H9 (cell line): ENCODE results near the gene ATP8B4. TPM values are rescaled to one million over a fixed set of nuclear protein-coding genes. Genes with fewer than 3 reads are reported as not detected.

Source experiments
- DNase-seq: peaks from one replicate; pipeline ENCODE4 v3.0.0-alpha.2; 2017
- H2AFZ ChIP-seq: one replicate; pipeline ENCODE4 v1.6.1; 2013; ENCODE audit warnings: mild to moderate bottlenecking, low read length, control low read depth, moderate library complexity
- H2AK5ac ChIP-seq: 2 replicates; pipeline ENCODE4 v1.6.1; 2013; ENCODE audit warnings: low read length, control low read depth, mixed read lengths; ENCODE audit not compliant: insufficient read length
- H2BK120ac ChIP-seq: one replicate; pipeline ENCODE4 v1.6.1; 2013; ENCODE audit warnings: low read depth, mild to moderate bottlenecking, low read length, control low read depth, inconsistent platforms; ENCODE audit not compliant: poor library complexity, severe bottlenecking
- H2BK12ac ChIP-seq: 2 replicates; pipeline ENCODE4 v1.6.1; 2013; ENCODE audit warnings: low read length, control low read depth, mixed read lengths, low read depth; ENCODE audit not compliant: insufficient read length
- H2BK15ac ChIP-seq: 2 replicates; pipeline ENCODE4 v1.6.1; 2013; ENCODE audit warnings: low read depth, low read length, control low read depth
- H2BK20ac ChIP-seq: one replicate; pipeline ENCODE4 v1.6.1; 2013; ENCODE audit warnings: low read depth, mild to moderate bottlenecking, low read length, control low read depth, inconsistent platforms; ENCODE audit not compliant: poor library complexity, severe bottlenecking
- H2BK5ac ChIP-seq: 2 replicates; pipeline ENCODE4 v1.6.1; 2013; ENCODE audit warnings: low read length, control low read depth, mixed read lengths; ENCODE audit not compliant: insufficient read length
- H3K14ac ChIP-seq: 2 replicates; pipeline ENCODE4 v1.6.1; 2013; ENCODE audit warnings: low read length, control low read depth; ENCODE audit not compliant: insufficient read depth
- H3K18ac ChIP-seq: 2 replicates; pipeline ENCODE4 v1.6.1; 2013; ENCODE audit warnings: low read depth, mild to moderate bottlenecking, mixed read lengths, low read length, control low read depth; ENCODE audit not compliant: insufficient read length
- H3K23ac ChIP-seq: 2 replicates; pipeline ENCODE4 v1.6.1; 2013; ENCODE audit warnings: low read length, control low read depth, mixed read lengths, low read depth; ENCODE audit not compliant: insufficient read length
- H3K23me2 ChIP-seq: 2 replicates; pipeline ENCODE4 v1.6.1; 2013; ENCODE audit warnings: low read depth, mild to moderate bottlenecking, mixed read lengths, low read length, control low read depth; ENCODE audit not compliant: insufficient read length, poor library complexity, severe bottlenecking
- H3K27ac ChIP-seq: 2 replicates; pipeline ENCODE4 v1.5.1; 2013; ENCODE audit warnings: low read length, control low read depth, mixed read lengths, low read depth; ENCODE audit not compliant: insufficient read length
- H3K27me3 ChIP-seq: 2 replicates; pipeline ENCODE4 v1.6.1; 2013; ENCODE audit warnings: low read length, control low read depth, inconsistent platforms; ENCODE audit not compliant: insufficient read depth
- H3K4ac ChIP-seq: 2 replicates; pipeline ENCODE4 v1.6.1; 2013; ENCODE audit warnings: low read depth, mild to moderate bottlenecking, control low read depth, inconsistent platforms, low read length, moderate library complexity
- H3K4me1 ChIP-seq: 2 replicates; pipeline ENCODE4 v1.6.1; 2013; ENCODE audit warnings: low read length, control low read depth, inconsistent platforms; ENCODE audit not compliant: insufficient read depth
- H3K4me2 ChIP-seq: 2 replicates; pipeline ENCODE4 v1.6.1; 2013; ENCODE audit warnings: low read length, control low read depth, mixed read lengths; ENCODE audit not compliant: insufficient read length, insufficient read depth
- H3K56ac ChIP-seq: 2 replicates; pipeline ENCODE4 v1.6.1; 2013; ENCODE audit warnings: low read depth, mild to moderate bottlenecking, mixed read lengths, low read length, control low read depth; ENCODE audit not compliant: insufficient read length
- H3K79me1 ChIP-seq: 2 replicates; pipeline ENCODE4 v1.6.1; 2013; ENCODE audit warnings: low read depth, mild to moderate bottlenecking, moderate library complexity, low read length, control low read depth, inconsistent platforms; ENCODE audit not compliant: insufficient read depth, poor library complexity, severe bottlenecking
- H3K79me2 ChIP-seq: 2 replicates; pipeline ENCODE4 v1.6.1; 2013; ENCODE audit warnings: low read length, control low read depth, inconsistent platforms; ENCODE audit not compliant: insufficient read depth
- H3K9ac ChIP-seq: 2 replicates; pipeline ENCODE4 v1.6.1; 2013; ENCODE audit warnings: low read length, control low read depth, mixed read lengths; ENCODE audit not compliant: insufficient read length; ENCODE audit errors: extremely low read depth
- H3K9me3 ChIP-seq: one replicate; pipeline ENCODE4 v1.6.1; 2013; ENCODE audit warnings: low read depth, low read length, inconsistent platforms; ENCODE audit not compliant: control insufficient read depth
- H3T11ph ChIP-seq: one replicate; pipeline ENCODE4 v1.6.1; 2013; ENCODE audit warnings: mild to moderate bottlenecking, low read length, control low read depth, inconsistent platforms
- H4K20me1 ChIP-seq: one replicate; pipeline ENCODE4 v1.6.1; 2013; ENCODE audit not compliant: control insufficient read depth, insufficient read length, insufficient read depth
- H4K5ac ChIP-seq: 2 replicates; pipeline ENCODE4 v1.6.1; 2013; ENCODE audit warnings: low read depth, mild to moderate bottlenecking, mixed read lengths, low read length, control low read depth; ENCODE audit not compliant: insufficient read length
- H4K8ac ChIP-seq: replicated peaks from 2 replicates; pipeline ENCODE4 v1.6.1; 2013; ENCODE audit warnings: low read length, control low read depth, mixed read lengths, low read depth; ENCODE audit not compliant: insufficient read length
- H4K91ac ChIP-seq: 2 replicates; pipeline ENCODE4 v1.6.1; 2013; ENCODE audit warnings: low read depth, mild to moderate bottlenecking, moderate library complexity, mixed read lengths, low read length, control low read depth; ENCODE audit not compliant: insufficient read length
- H3K27ac Mint-ChIP-seq, 3 experiments: 2 replicates in 2 of 3; 3 replicates in 1 of 3; pipeline ENCODE4 v1.8.0; 2020 to 2021; ENCODE audit warnings: mixed read lengths in 3 of 3, mild to moderate bottlenecking in 1 of 3, moderate library complexity in 1 of 3
- H3K27me3 Mint-ChIP-seq: 2 replicates; pipeline ENCODE4 v1.8.0; 2021; ENCODE audit warnings: low read depth, mild to moderate bottlenecking, moderate library complexity, mixed read lengths
- H3K36me3 Mint-ChIP-seq, 3 experiments: 2 replicates in 2 of 3; 3 replicates in 1 of 3; pipeline ENCODE4 v1.8.0; 2020 to 2021; ENCODE audit warnings: low read depth in 3 of 3, mixed read lengths in 3 of 3; ENCODE audit not compliant: insufficient read depth in 1 of 3
- H3K4me1 Mint-ChIP-seq, 2 experiments: 2 replicates each; pipeline ENCODE4 v1.8.0; 2020; ENCODE audit warnings: mixed read lengths in 2 of 2
- H3K4me3 Mint-ChIP-seq, 2 experiments: 2 replicates in 1 of 2; 3 replicates in 1 of 2; pipeline ENCODE4 v1.8.0; 2020 to 2021; ENCODE audit warnings: mild to moderate bottlenecking in 2 of 2, mixed read lengths in 2 of 2, moderate library complexity in 1 of 2
- H3K9me3 Mint-ChIP-seq, 2 experiments: 2 replicates in 1 of 2; 3 replicates in 1 of 2; pipeline ENCODE4 v1.8.0; 2020; ENCODE audit warnings: mild to moderate bottlenecking in 2 of 2, mixed read lengths in 2 of 2, moderate library complexity in 1 of 2
- CTCF ChIP-seq: fragments of 200-600 bp; sonication (generic); conservative IDR thresholded peaks from 3 replicates; pipeline ENCODE4 v1.8.0; 2021; ENCODE audit warnings: antibody characterized with exemption, mild to moderate bottlenecking
- WGBS: extraction: QIAGEN DNeasy Blood & Tissue Kit; methylation state at CpG from one replicate; pipeline ENCODE4 v1.1.7; 2013; ENCODE audit warnings: missing lambda C conversion rate, low lambda C conversion rate, mixed read lengths; ENCODE audit not compliant: insufficient read length; ENCODE audit errors: extremely low coverage; 5-methylcytosine and 5-hydroxymethylcytosine counted together
- total RNA-seq: library from RNA; stranded (reverse); gene quantifications from 2 replicates; pipeline ENCODE4 v1.2.1, GENCODE V29; 2021

The ATP8B4 gene
- total RNA-seq, 1 experiment from 2014 or later: 0.52 TPM

- Histone ChIP-seq H3K9ac (no peak overlapping the region), H3K4me2 (no peak overlapping the region), H3K56ac (no peak overlapping the region), H2BK5ac (no peak overlapping the region), H3K4me1 (no peaks in the 10 kb centered on the region), H3K27ac (no peak overlapping the region), H4K5ac (no peak overlapping the region), H3K79me1 (no peaks in the 10 kb centered on the region), H2AFZ (no peak overlapping the region), H2BK12ac (no peak overlapping the region), H3K79me2 (no peaks in the 10 kb centered on the region), H3K9me3 (no peaks in the 10 kb centered on the region), H3K18ac (no peak overlapping the region), H3K27me3 (no peaks in the 10 kb centered on the region), H3K23ac (no peak overlapping the region), H4K20me1 (no peaks in the 10 kb centered on the region), H3K4ac (no peak overlapping the region), H3T11ph (no peak overlapping the region), H3K14ac (no peak overlapping the region), H2BK20ac (no peak overlapping the region), H3K23me2 (no peaks in the 10 kb centered on the region), H4K8ac (no peak overlapping the region), H2BK120ac (no peak overlapping the region), H2AK5ac (no peak overlapping the region), H4K91ac (no peak overlapping the region), H2BK15ac (no peak overlapping the region)
- H3K27me3 Mint-ChIP-seq: no peaks in the 10 kb centered on the region
- H3K9me3 Mint-ChIP-seq: no peaks in the 10 kb centered on the region
- H3K27ac Mint-ChIP-seq: no peak overlapping the region
- H3K36me3 Mint-ChIP-seq: no peaks in the 10 kb centered on the region
- TF ChIP-seq CTCF: no peak
- H3K4me1 Mint-ChIP-seq: peaks cover 3% of the 10 kb centered on the region in 2 experiments; a peak in 2 of 4 replicates
- no peak overlapping the region for H3K4me3 Mint-ChIP-seq
- no peak for DNase-seq
- WGBS: no CpG with 5 or more reads among the region's 1 CpG
These were observed 141.7 kb downstream of the ATP8B4 start for GRCh38 chr15:49977306-49977705.
